CD14-positive monocyte (primary cell): Measurements from ENCODE around the gene EPHA4. TPM values are rescaled to one million over a fixed set of nuclear protein-coding genes. Genes with fewer than 3 reads are reported as not detected.

Source experiments
- DNase-seq, 3 donors: peaks; one replicate each; pipeline ENCODE4 v3.0.0-alpha.2; 2011 to 2022
- H2AFZ ChIP-seq: 2 replicates; pipeline ENCODE4 v1.6.0; 2012; ENCODE audit warnings: mild to moderate bottlenecking, low read depth, low read length, inconsistent platforms; ENCODE audit not compliant: insufficient read depth, poor library complexity, severe bottlenecking
- H3K27ac ChIP-seq, 2 donors: 1 replicate in 1 of 2; 2 replicates in 1 of 2; pipeline ENCODE4 v1.5.1; 2012 to 2013; ENCODE audit warnings: low read length in 2 of 2, control low read depth in 1 of 2, inconsistent platforms in 1 of 2, low read depth in 1 of 2, mild to moderate bottlenecking in 1 of 2
- H3K27me3 ChIP-seq, 2 donors: one replicate each; pipeline versions ENCODE4 v1.6.0 to v1.6.1; 2011 to 2013; ENCODE audit warnings: low read length in 2 of 2; ENCODE audit not compliant: control insufficient read depth in 2 of 2, insufficient read depth in 2 of 2
- H3K36me3 ChIP-seq, 2 donors: replicated peaks in 1 of 2; 1 replicate in 1 of 2; 2 replicates in 1 of 2; pipeline versions ENCODE4 v1.5.1 to v1.6.1; 2012 to 2013; ENCODE audit warnings: low read length in 2 of 2, control low read depth in 1 of 2, inconsistent platforms in 1 of 2, mild to moderate bottlenecking in 1 of 2; ENCODE audit not compliant: insufficient read depth in 2 of 2, control insufficient read depth in 1 of 2
- H3K4me1 ChIP-seq, 2 donors: 1 replicate in 1 of 2; 2 replicates in 1 of 2; pipeline versions ENCODE4 v1.5.1 to v1.6.1; 2012 to 2013; ENCODE audit warnings: low read length in 2 of 2, control low read depth in 1 of 2, inconsistent platforms in 1 of 2, mild to moderate bottlenecking in 1 of 2, moderate library complexity in 1 of 2; ENCODE audit not compliant: insufficient read depth in 2 of 2, control insufficient read depth in 1 of 2
- H3K4me2 ChIP-seq: replicated peaks from 2 replicates; pipeline ENCODE3; 2012; ENCODE audit warnings: low read length, moderate library complexity, mild to moderate bottlenecking; ENCODE audit not compliant: poor library complexity, severe bottlenecking; ENCODE audit errors: extremely low read depth
- H3K4me3 ChIP-seq, 3 experiments: fragments of 200-600 bp in 1 of 3; sonication (generic) in 1 of 3; replicated peaks in 1 of 3; 1 replicate in 2 of 3; 2 replicates in 1 of 3; pipeline ENCODE4 v1.5.1; 2011 to 2013; ENCODE audit warnings: low read length in 3 of 3, mild to moderate bottlenecking in 3 of 3, control low read depth in 2 of 3, low read depth in 2 of 3, inconsistent platforms in 1 of 3, moderate library complexity in 1 of 3
- H3K79me2 ChIP-seq: 2 replicates; pipeline ENCODE4 v1.6.0; 2012; ENCODE audit warnings: mild to moderate bottlenecking, control low read depth, inconsistent platforms, low read length, moderate library complexity; ENCODE audit not compliant: insufficient read depth
- H3K9ac ChIP-seq: 2 replicates; pipeline ENCODE4 v1.6.0; 2017; ENCODE audit warnings: low read length, mild to moderate bottlenecking; ENCODE audit not compliant: insufficient read depth, poor library complexity, severe bottlenecking
- H3K9me3 ChIP-seq, 2 donors: replicated peaks in 1 of 2; 1 replicate in 1 of 2; 2 replicates in 1 of 2; pipeline versions ENCODE4 v1.5.1 to v1.6.1; 2012 to 2013; ENCODE audit warnings: low read length in 2 of 2, control low read depth in 1 of 2; ENCODE audit not compliant: control insufficient read depth in 1 of 2, insufficient read depth in 1 of 2
- H4K20me1 ChIP-seq: 2 replicates; pipeline ENCODE4 v1.6.0; 2012; ENCODE audit warnings: mild to moderate bottlenecking, low read length, control low read depth, moderate library complexity; ENCODE audit not compliant: insufficient read depth
- H3K27ac Mint-ChIP-seq, 7 donors: one replicate each; pipeline ENCODE4 v1.8.0; 2020; ENCODE audit warnings: mild to moderate bottlenecking in 7 of 7, mixed read lengths in 7 of 7, moderate library complexity in 6 of 7, inconsistent platforms in 2 of 7
- H3K27me3 Mint-ChIP-seq, 3 donors: one replicate each; pipeline ENCODE4 v1.8.0; 2021 to 2022; ENCODE audit warnings: low read depth in 3 of 3, mild to moderate bottlenecking in 3 of 3, mixed read lengths in 3 of 3, moderate library complexity in 3 of 3, inconsistent platforms in 1 of 3
- H3K36me3 Mint-ChIP-seq, 2 donors: one replicate each; pipeline ENCODE4 v1.8.0; 2020; ENCODE audit warnings: mixed read lengths in 2 of 2, inconsistent platforms in 1 of 2, mild to moderate bottlenecking in 1 of 2
- H3K4me1 Mint-ChIP-seq: one replicate; pipeline ENCODE4 v1.8.0; 2020; ENCODE audit warnings: mild to moderate bottlenecking, mixed read lengths
- H3K4me3 Mint-ChIP-seq, 2 donors: one replicate each; pipeline ENCODE4 v1.8.0; 2020; ENCODE audit warnings: mild to moderate bottlenecking in 2 of 2, mixed read lengths in 2 of 2, moderate library complexity in 1 of 2
- H3K9me3 Mint-ChIP-seq, 7 donors: one replicate each; pipeline ENCODE4 v1.8.0; 2020 to 2022; ENCODE audit warnings: mixed read lengths in 7 of 7, mild to moderate bottlenecking in 6 of 7, moderate library complexity in 6 of 7, inconsistent platforms in 2 of 7
- WGBS: methylation state at CpG from one replicate; pipeline ENCODE4 v1.1.5; 2013; ENCODE audit warnings: missing lambda C conversion rate; ENCODE audit not compliant: insufficient coverage; 5-methylcytosine and 5-hydroxymethylcytosine counted together
- intact Hi-C, 2 donors: fragments of 100-400 bp; cut with micrococcal nuclease; formaldehyde crosslinking; loops; one replicate each; pipeline versions ENCODE4 v1.15.0 to v1.15.1; 2023
- polyA plus RNA-seq, 3 donors: library from polyadenylated mRNA; depleted of rRNA in 1 of 3; unstranded in 2 of 3; stranded (reverse) in 1 of 3; fragments of 300-500 nt in 2 of 3; fragments of >200 nt in 1 of 3; fragmentation: Illumina TruSeq in 2 of 3; gene quantifications; 1 replicate in 2 of 3; 2 replicates in 1 of 3; pipeline ENCODE4 v1.2.3, GENCODE V29; 2012 to 2021
- TF ChIP-seq, protein P1 (sequence below): fragments of 200-600 bp; IDR thresholded peaks from one replicate; pipeline ENCODE4 v1.8.0; 2022; ENCODE audit warnings: antibody characterized with exemption, mild to moderate bottlenecking

Gene EPHA4
- polyA plus RNA-seq, 3 donors = 0.15 to 0.31 TPM; not detected in 1

- Histone ChIP-seq H3K36me3 (no peaks in the 10 kb centered on the region), H3K9ac (no peak overlapping the region), H3K27ac (no peak overlapping the region), H3K4me1 (no peaks in the 10 kb centered on the region), H3K79me2 (no peaks in the 10 kb centered on the region), H3K4me3 (no peak overlapping the region), H3K27me3 (no peaks in the 10 kb centered on the region), H4K20me1 (no peaks in the 10 kb centered on the region), H3K4me2 (no peak overlapping the region), H2AFZ (no peak overlapping the region), H3K9me3 (no peaks in the 10 kb centered on the region)
- Mint-ChIP-seq H3K9me3 (no peaks in the 10 kb centered on the region), H3K4me1 (peaks cover 6% of the 10 kb centered on the region), H3K4me3 (no peak overlapping the region), H3K27ac (no peak overlapping the region), H3K27me3 (peaks cover 2 to 6% (median 2%) of the 10 kb centered on the region in 3 donors), H3K36me3 (no peaks in the 10 kb centered on the region)
- WGBS = 83% methylated on average over 2 of the region's 10 CpGs
- no peak for DNase-seq
- TF ChIP-seq, protein P1, sequence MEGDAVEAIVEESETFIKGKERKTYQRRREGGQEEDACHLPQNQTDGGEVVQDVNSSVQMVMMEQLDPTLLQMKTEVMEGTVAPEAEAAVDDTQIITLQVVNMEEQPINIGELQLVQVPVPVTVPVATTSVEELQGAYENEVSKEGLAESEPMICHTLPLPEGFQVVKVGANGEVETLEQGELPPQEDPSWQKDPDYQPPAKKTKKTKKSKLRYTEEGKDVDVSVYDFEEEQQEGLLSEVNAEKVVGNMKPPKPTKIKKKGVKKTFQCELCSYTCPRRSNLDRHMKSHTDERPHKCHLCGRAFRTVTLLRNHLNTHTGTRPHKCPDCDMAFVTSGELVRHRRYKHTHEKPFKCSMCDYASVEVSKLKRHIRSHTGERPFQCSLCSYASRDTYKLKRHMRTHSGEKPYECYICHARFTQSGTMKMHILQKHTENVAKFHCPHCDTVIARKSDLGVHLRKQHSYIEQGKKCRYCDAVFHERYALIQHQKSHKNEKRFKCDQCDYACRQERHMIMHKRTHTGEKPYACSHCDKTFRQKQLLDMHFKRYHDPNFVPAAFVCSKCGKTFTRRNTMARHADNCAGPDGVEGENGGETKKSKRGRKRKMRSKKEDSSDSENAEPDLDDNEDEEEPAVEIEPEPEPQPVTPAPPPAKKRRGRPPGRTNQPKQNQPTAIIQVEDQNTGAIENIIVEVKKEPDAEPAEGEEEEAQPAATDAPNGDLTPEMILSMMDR = no peak
- intact Hi-C loops = no loop called here
Measured at GRCh38 chr2:221529943-221530652, 42.0 kb downstream of the EPHA4 start.

DNA sequence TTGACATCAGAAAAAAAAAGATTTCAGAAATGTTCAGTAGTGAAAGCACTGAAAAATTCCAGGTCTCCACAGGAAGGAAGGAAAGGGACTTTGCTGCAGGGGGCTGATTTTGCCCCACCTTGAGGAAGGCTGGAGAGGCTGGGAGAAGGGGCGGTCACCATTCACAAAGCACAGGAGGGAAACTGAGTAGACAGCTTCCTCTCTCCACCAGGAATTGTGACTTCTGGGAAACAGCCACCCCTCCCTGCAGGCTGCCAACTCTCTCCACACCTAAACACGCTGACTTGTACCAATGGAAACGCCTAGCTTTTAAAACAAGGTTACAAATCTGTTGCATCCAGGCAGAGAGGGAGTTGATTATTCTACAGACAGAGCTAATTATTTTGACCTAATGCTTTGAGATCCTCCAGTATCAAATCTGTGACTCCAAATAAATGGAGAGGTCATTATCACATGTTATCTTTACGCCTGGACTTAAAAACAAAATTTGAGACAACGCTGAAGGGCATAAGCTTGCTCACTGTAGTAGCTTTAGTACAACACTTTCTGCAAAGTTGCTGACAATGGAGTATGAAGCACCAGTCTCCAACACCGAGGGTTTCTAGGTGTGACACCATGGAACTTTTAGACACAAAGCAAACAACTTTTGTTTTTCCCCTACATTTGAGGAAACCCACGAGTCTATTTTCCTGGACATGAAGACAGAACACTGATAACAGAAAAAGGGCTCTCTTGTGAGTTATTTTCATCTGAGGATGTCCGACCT, 42.7 kb downstream of the EPHA4 start:
- Histone ChIP-seq H4K20me1 (no peaks in the 10 kb centered on the region), H3K27me3 (no peaks in the 10 kb centered on the region), H3K9me3 (no peaks in the 10 kb centered on the region), H3K4me2 (no peak overlapping the region), H3K27ac (no peak overlapping the region), H3K9ac (no peak overlapping the region), H3K4me1 (no peaks in the 10 kb centered on the region), H3K36me3 (no peaks in the 10 kb centered on the region), H3K4me3 (no peak overlapping the region), H3K79me2 (no peaks in the 10 kb centered on the region), H2AFZ (no peak overlapping the region)
- Mint-ChIP-seq H3K27me3 (peaks cover 2 to 6% (median 2%) of the 10 kb centered on the region in 3 donors), H3K4me1 (peaks cover 6% of the 10 kb centered on the region), H3K36me3 (no peaks in the 10 kb centered on the region), H3K9me3 (no peaks in the 10 kb centered on the region), H3K27ac (no peak overlapping the region), H3K4me3 (no peak overlapping the region)
- no peak for DNase-seq
- TF ChIP-seq, protein P1 = no peak
- intact Hi-C loops = no loop called here
- 83% methylated on average over 2 of the region's 8 CpGs for WGBS
